SK-N-SH (cell line): Measurements from ENCODE around the gene FBXL12. TPM values are rescaled to one million over a fixed set of nuclear protein-coding genes. Genes with fewer than 3 reads are reported as not detected.
"Not testable (repeated sequence)": the region's sequence is repeated elsewhere in the genome, so short reads cannot be mapped to it uniquely, and the experiment has no call there.

Experiments used
- CTCF ChIA-PET: fragments of 300-600, 350-600 bp; formaldehyde crosslinking; extraction: SDS; loops from one replicate; lab custom pipeline; 2021; lab: Yijun Ruan, JAX
- POLR2A ChIA-PET: fragments of 350-600 bp; sonication (Branson Sonifier 250); formaldehyde crosslinking; extraction: SDS; loops from one replicate; lab custom pipeline; 2020; ENCODE audit warnings: antibody characterized with exemption, inconsistent platforms; lab: Yijun Ruan, JAX
- DNase-seq: peaks from one replicate; pipeline ENCODE4 v3.0.0; 2012
- H2AFZ ChIP-seq: fragments of 200-600 bp; sonication (generic); 2 replicates; pipeline ENCODE4 v1.8.1; 2016; ENCODE audit warnings: antibody characterized with exemption, mild to moderate bottlenecking, low read depth
- H3F3A ChIP-seq: fragments of 200-600 bp; sonication (generic); replicated peaks from 2 replicates; pipeline ENCODE3; 2016; ENCODE audit warnings: antibody characterized with exemption, mild to moderate bottlenecking; ENCODE audit not compliant: insufficient read depth
- H3K27ac ChIP-seq, 2 experiments: fragments of 200-500 bp in 1 of 2; fragments of 200-600 bp in 1 of 2; sonication (Bioruptor generic) in 1 of 2; sonication (generic), shearing (Covaris generic) in 1 of 2; 2 replicates each; pipeline versions ENCODE4 v1.5.1 to v1.6.1; 2014 to 2016; ENCODE audit warnings: low read depth in 2 of 2, inconsistent platforms in 1 of 2, low read length in 1 of 2, mild to moderate bottlenecking in 1 of 2, mixed read lengths in 1 of 2
- H3K27me3 ChIP-seq: fragments of 200-600 bp; sonication (generic), shearing (Covaris generic); 2 replicates; pipeline ENCODE4 v1.6.1; 2016; ENCODE audit warnings: mixed run types; ENCODE audit not compliant: insufficient read depth
- H3K36me3 ChIP-seq, 2 experiments: fragments of 200-500 bp in 1 of 2; fragments of 200-600 bp in 1 of 2; sonication (Bioruptor generic) in 1 of 2; sonication (generic) in 1 of 2; replicated peaks in 1 of 2; 2 replicates each; pipeline versions ENCODE3 to v1.5.1; 2014 to 2016; ENCODE audit warnings: low read length in 1 of 2, mild to moderate bottlenecking in 1 of 2; ENCODE audit not compliant: insufficient read depth in 2 of 2, control insufficient read depth in 1 of 2
- H3K4me1 ChIP-seq, 2 experiments: fragments of 200-500 bp in 1 of 2; fragments of 200-600 bp in 1 of 2; sonication (Bioruptor generic) in 1 of 2; sonication (generic), shearing (Covaris generic) in 1 of 2; 2 replicates each; pipeline versions ENCODE4 v1.5.1 to v1.6.1; 2014 to 2016; ENCODE audit warnings: low read depth in 1 of 2, low read length in 1 of 2, mixed run types in 1 of 2; ENCODE audit not compliant: insufficient read depth in 2 of 2, control insufficient read depth in 1 of 2
- H3K4me2 ChIP-seq: fragments of 200-600 bp; sonication (generic), shearing (Covaris generic); 2 replicates; pipeline ENCODE4 v1.6.1; 2017; ENCODE audit warnings: mixed run types
- H3K4me3 ChIP-seq, 2 experiments: fragments of 200-500 bp in 1 of 2; fragments of 200-600 bp in 1 of 2; sonication (Bioruptor generic) in 1 of 2; sonication (generic), shearing (Covaris generic) in 1 of 2; 2 replicates each; pipeline versions ENCODE4 v1.5.1 to v1.8.1; 2014 to 2016; ENCODE audit warnings: low read depth in 2 of 2, inconsistent platforms in 1 of 2, low read length in 1 of 2, mild to moderate bottlenecking in 1 of 2, mixed read lengths in 1 of 2, moderate library complexity in 1 of 2
- H3K79me2 ChIP-seq: fragments of 200-600 bp; sonication (generic); 2 replicates; pipeline ENCODE4 v1.8.1; 2017; ENCODE audit warnings: mild to moderate bottlenecking; ENCODE audit not compliant: insufficient read depth
- H3K9ac ChIP-seq: fragments of 200-600 bp; sonication (generic); 2 replicates; pipeline ENCODE4 v1.6.1; 2017; ENCODE audit warnings: mixed run types
- H3K9me2 ChIP-seq: fragments of 200-600 bp; sonication (generic); 2 replicates; pipeline ENCODE4 v1.6.1; 2017; ENCODE audit warnings: mixed run types
- H3K9me3 ChIP-seq: fragments of 200-600 bp; sonication (generic); 2 replicates; pipeline ENCODE4 v1.6.1; 2017; ENCODE audit warnings: mixed run types, mild to moderate bottlenecking, moderate library complexity
- H4K20me1 ChIP-seq: fragments of 200-600 bp; sonication (generic); 2 replicates; pipeline ENCODE4 v1.6.1; 2017; ENCODE audit warnings: mild to moderate bottlenecking, mixed run types; ENCODE audit not compliant: insufficient read depth
- CTCF ChIP-seq: fragments of 200-600 bp; sonication (generic); IDR thresholded peaks from 2 replicates; pipeline ENCODE4 v1.6.1; 2017; ENCODE audit warnings: antibody characterized with exemption, mild to moderate bottlenecking, moderate library complexity
- ELF1 ChIP-seq: IDR thresholded peaks from 2 replicates; pipeline ENCODE4 v1.4.0; 2012
- EZH2phosphoT487 ChIP-seq: fragments of 200-600 bp; sonication (generic); IDR thresholded peaks from 2 replicates; pipeline ENCODE4 v1.6.1; 2017; ENCODE audit warnings: low read depth, mixed run types, mild to moderate bottlenecking, antibody characterized with exemption, moderate library complexity, borderline replicate concordance
- MEF2A ChIP-seq: IDR thresholded peaks from 2 replicates; pipeline ENCODE4 v1.4.0; 2012; ENCODE audit warnings: low read depth, borderline replicate concordance
- MXI1 ChIP-seq: IDR thresholded peaks from 2 replicates; pipeline ENCODE4 v1.6.1; 2012; ENCODE audit warnings: mild to moderate bottlenecking, low read depth, low read length, improper control_type of control experiment
- POLR2AphosphoS5 ChIP-seq: IDR thresholded peaks from 2 replicates; pipeline ENCODE4 v1.6.1; 2012; ENCODE audit warnings: low read depth, low read length
- SIN3A ChIP-seq: IDR thresholded peaks from 2 replicates; pipeline ENCODE4 v1.6.1; 2012; ENCODE audit warnings: low read depth, mild to moderate bottlenecking, low read length, moderate library complexity, borderline replicate concordance
- WGBS: methylation state at CpG from one replicate; pipeline ENCODE4 v1.1.6; 2017; ENCODE audit warnings: low lambda C conversion rate; 5-methylcytosine and 5-hydroxymethylcytosine counted together
- polyA plus RNA-seq, 3 experiments: library from polyadenylated mRNA; depleted of rRNA; stranded (reverse); fragments of >200 nt; gene quantifications; 2 replicates each; pipeline ENCODE4 v1.2.3, GENCODE V29; 2012

The FBXL12 gene
- polyA plus RNA-seq, 1 of the 3 experiments (the other 2 are of a cell fraction): 27.1 TPM

GRCh38 chr19:9823816-9824215 lies 4.9 kb upstream of the FBXL12 start:
- TF ChIP-seq SIN3A: no peak
- no peak for TF ChIP-seq EZH2phosphoT487
- TF ChIP-seq CTCF: no peak
- TF ChIP-seq ELF1: no peak
- no peak for TF ChIP-seq MEF2A
- peaks cover 43% of the 10 kb centered on the region for H3K79me2 ChIP-seq
- H3F3A ChIP-seq: peaks cover 16% of the 10 kb centered on the region
- no peaks in the 10 kb centered on the region for H3K9me2 ChIP-seq
- no peak overlapping the region for H3K4me3 ChIP-seq
- no peak for DNase-seq
- CTCF ChIA-PET: no interaction called here
- peaks cover 0 to 5% of the 10 kb centered on the region in 2 experiments for H3K36me3 ChIP-seq
- H3K9ac ChIP-seq: no peak overlapping the region
- H3K27ac ChIP-seq: no peak overlapping the region
- no peaks in the 10 kb centered on the region for H3K9me3 ChIP-seq
- H3K4me1 ChIP-seq: peaks cover 0 to 11% of the 10 kb centered on the region in 2 experiments; a peak in 1 of 4 replicates
- H2AFZ ChIP-seq: no peak overlapping the region
- no peaks in the 10 kb centered on the region; the same call in 1 of the 2 replicates for H4K20me1 ChIP-seq
- H3K4me2 ChIP-seq: no peak overlapping the region
- POLR2A ChIA-PET: no interaction called here
- no peaks in the 10 kb centered on the region for H3K27me3 ChIP-seq
- 90% methylated on average over 5 of the region's 5 CpGs for WGBS

- H3K27ac ChIP-seq: peak overlapping the region; percentile 53 to 72
These were observed 1.2 kb upstream of the FBXL12 start for GRCh38 chr19:9820034-9820433.

GRCh38 chr19:9819596-9819909 lies 674 bp upstream of the FBXL12 start:
- whole genome bisulfite sequencing: under 1% methylated on average over 13 of the region's 21 CpGs
- Histone ChIP-seq H3K27ac (peak overlapping the region; percentile 53 to 72), H3K9me2 (no peaks in the 10 kb centered on the region), H3K27me3 (no peaks in the 10 kb centered on the region), H3K4me2 (peak overlapping the region; percentile 30), H3K9me3 (no peaks in the 10 kb centered on the region), H4K20me1 (no peaks in the 10 kb centered on the region), H3K79me2 (peaks cover 44% of the 10 kb centered on the region), H3K36me3 (peaks cover 0 to 22% of the 10 kb centered on the region in 2 experiments), H3F3A (peaks cover 10% of the 10 kb centered on the region), H3K9ac (no peak overlapping the region), H2AFZ (peak overlapping the region; percentile 70; the same call in 1 of the 2 replicates), H3K4me3 (peak overlapping the region; percentile 18 to 20; a peak in 3 of 4 replicates), H3K4me1 (peaks cover 0 to 9% of the 10 kb centered on the region in 2 experiments; a peak in 1 of 4 replicates)
- ChIA-PET POLR2A (interaction anchor here (0.6 kb wide), 1 partner anchor 8 kb away, joined by 3 read pairs; the partner anchor contains the start of gene UBL5), CTCF (no interaction called here)
- peak; percentile 20; the same call in 1 of the 2 replicates for TF ChIP-seq POLR2AphosphoS5
- TF ChIP-seq MXI1: no peak; the same call in 1 of the 2 replicates
- DNase-seq: no peak

More at GRCh38 chr19:9820034-9820433, 1.2 kb upstream of the FBXL12 start:
- H3K9ac ChIP-seq, H3K9me3 ChIP-seq, H3K4me1 ChIP-seq, H4K20me1 ChIP-seq, DNase-seq, H3K27me3 ChIP-seq, POLR2A ChIA-PET, H3K9me2 ChIP-seq, CTCF ChIA-PET: not testable (repeated sequence)
- peaks cover 0 to 22% of the 10 kb centered on the region in 2 experiments for H3K36me3 ChIP-seq
- 85% methylated on average over 4 of the region's 8 CpGs for WGBS
- peak overlapping the region; percentile 18 to 20; a peak in 3 of 4 replicates for H3K4me3 ChIP-seq
- H3K4me2 ChIP-seq: peak overlapping the region; percentile 30
- H2AFZ ChIP-seq: peak overlapping the region; percentile 70; the same call in 1 of the 2 replicates
- peaks cover 10% of the 10 kb centered on the region for H3F3A ChIP-seq
- H3K79me2 ChIP-seq: peaks cover 42% of the 10 kb centered on the region
